ENCODE results near the gene THOC7.

- TF ChIP-seq CTCF (IDR thresholded peaks at IDR 0.05) (no peak), EP300 (IDR thresholded peaks at IDR 0.05) (no peak), POLR2A (IDR thresholded peaks at IDR 0.05) (no peak)
Observed at GRCh38 chr3:63857311-63857710, 6.3 kb downstream of the THOC7 start.

Data from gastroesophageal sphincter (tissue), 3 donors.